Measurements from ENCODE around the gene MYH6. TPM values are rescaled to one million over a fixed set of nuclear protein-coding genes. Genes with fewer than 3 reads are reported as not detected.

The MYH6 gene
- polyA plus RNA-seq, 1 experiment, result not detected

DNA sequence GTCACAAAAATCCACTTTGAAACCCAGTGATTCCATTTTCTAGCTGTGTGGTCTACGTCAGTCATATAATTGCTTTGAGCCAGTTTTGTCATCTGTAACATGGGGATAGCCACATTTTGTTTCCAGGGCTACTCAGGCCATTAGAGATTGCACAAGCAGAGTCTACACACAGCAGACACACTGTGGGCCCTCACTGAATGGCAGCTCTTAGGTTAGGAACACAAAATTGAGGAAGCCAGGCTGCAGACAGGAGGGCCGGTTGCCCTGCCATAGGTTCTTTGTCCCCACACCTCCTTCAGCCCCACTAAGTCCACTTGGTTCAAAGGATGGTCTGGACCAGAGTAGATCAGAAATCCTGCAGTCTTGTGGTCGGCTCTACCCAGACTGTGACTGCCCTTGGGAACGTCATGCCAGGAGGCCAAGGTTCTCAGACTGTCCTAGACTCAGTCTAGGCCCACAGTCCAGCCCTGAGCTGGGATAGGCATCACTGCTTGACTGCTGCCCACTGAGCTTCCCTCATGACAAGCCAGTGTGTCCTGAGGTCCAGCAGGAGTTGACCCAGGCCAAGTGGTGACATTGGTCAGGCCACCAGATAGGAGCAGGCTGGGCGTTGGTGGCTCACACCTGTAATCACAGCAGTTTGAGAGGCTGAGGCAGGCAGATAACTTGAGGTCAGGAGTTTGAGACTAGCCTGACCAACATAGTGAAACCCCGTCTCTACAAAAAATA is 31.2 kb upstream of the MYH6 start:
- no peaks in the 10 kb centered on the region for H3K9me3 ChIP-seq (ENCODE audit: control insufficient read depth, insufficient read depth, low read length)
- CTCF ChIA-PET, result no interaction called here
- no peak for TF ChIP-seq CTCF (IDR thresholded peaks at IDR 0.05; ENCODE audit: low read depth, low read length)
- H3K27me3 ChIP-seq (ENCODE audit: control insufficient read depth, insufficient read depth, low read length), result peaks cover 29% of the 10 kb centered on the region
- no peak overlapping the region for H3K27ac ChIP-seq (ENCODE audit: low read depth, low read length)
- no peak for DNase-seq (ENCODE audit: low read depth, low spot score)
- no peak overlapping the region for H3K4me3 ChIP-seq (ENCODE audit: low read depth, low read length)
- POLR2A ChIA-PET, result no interaction called here

DNA sequence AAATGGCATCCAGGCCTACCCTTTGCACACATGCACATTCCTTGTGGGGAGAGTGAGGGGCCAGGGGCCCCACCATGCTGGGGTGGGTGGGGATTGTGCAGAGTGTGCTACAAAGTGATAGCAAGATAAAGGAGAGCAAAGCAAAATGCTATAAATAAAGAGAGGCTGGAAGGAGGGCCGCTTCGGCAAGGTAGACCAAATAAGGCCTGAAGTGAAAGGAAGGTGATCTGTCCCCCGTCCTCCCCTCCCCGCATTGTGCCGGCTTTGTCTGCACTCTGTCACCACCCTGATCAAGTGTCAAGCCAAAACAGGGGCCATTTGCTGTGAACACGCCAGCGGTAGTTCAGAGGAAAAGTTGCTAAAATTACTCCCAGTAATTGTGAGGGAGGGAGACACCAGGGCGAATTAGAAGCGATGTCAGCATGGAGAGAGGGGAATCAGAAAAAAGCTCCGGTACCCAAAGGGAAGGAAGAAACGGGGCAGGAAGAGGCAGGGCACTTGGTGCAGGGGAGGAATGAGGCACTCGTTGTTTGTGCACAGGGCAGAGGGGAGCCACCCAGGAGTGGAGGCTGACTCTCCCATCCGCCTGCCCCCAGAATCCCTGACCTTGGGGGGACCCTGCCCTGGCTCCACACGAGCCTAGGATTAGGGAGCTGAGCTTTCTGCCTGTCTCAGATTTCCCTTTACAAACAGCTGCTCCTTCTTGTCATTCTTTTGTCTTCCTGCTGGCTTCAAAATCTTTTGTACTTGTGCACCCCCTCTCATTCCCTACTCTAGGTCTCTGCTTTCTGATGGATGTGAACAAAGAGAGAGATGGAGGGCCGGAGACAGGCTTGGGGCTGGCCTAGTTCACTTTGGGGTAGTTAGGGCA is 30.3 kb upstream of the MYH6 start:
- Histone ChIP-seq H3K4me3 (ENCODE audit: low read depth, low read length) (no peak overlapping the region), H3K9me3 (ENCODE audit: control insufficient read depth, insufficient read depth, low read length) (no peaks in the 10 kb centered on the region), H3K27ac (ENCODE audit: low read depth, low read length) (no peak overlapping the region), H3K27me3 (ENCODE audit: control insufficient read depth, insufficient read depth, low read length) (peaks cover 32% of the 10 kb centered on the region)
- ChIA-PET POLR2A (no interaction called here), CTCF (no interaction called here)
- DNase-seq (ENCODE audit: low read depth, low spot score), result no peak
- no peak for TF ChIP-seq CTCF (IDR thresholded peaks at IDR 0.05; ENCODE audit: low read depth, low read length)

- peaks cover 31% of the 10 kb centered on the region for H3K27me3 ChIP-seq (ENCODE audit: control insufficient read depth, insufficient read depth, low read length)
- POLR2A ChIA-PET, result no interaction called here
Observed at GRCh38 chr14:23437133-23438100, 29.3 kb upstream of the MYH6 start.

GRCh38 chr14:23436327-23437132 is 28.5 kb upstream of the MYH6 start:
- ChIA-PET CTCF (interaction anchor here (0.6 kb wide), 2 partner anchors 42 to 293 kb away, joined by 3 read pairs; no protein-coding TSS in a partner anchor), POLR2A (no interaction called here)
- Histone ChIP-seq H3K27ac (ENCODE audit: low read depth, low read length) (no peak overlapping the region), H3K27me3 (ENCODE audit: control insufficient read depth, insufficient read depth, low read length) (peaks cover 32% of the 10 kb centered on the region), H3K9me3 (ENCODE audit: control insufficient read depth, insufficient read depth, low read length) (no peaks in the 10 kb centered on the region), H3K4me3 (ENCODE audit: low read depth, low read length) (no peak overlapping the region)
- TF ChIP-seq CTCF (IDR thresholded peaks at IDR 0.05; ENCODE audit: low read depth, low read length), result no peak
- no peak for DNase-seq (ENCODE audit: low read depth, low spot score)

More at GRCh38 chr14:23437133-23438100, 29.3 kb upstream of the MYH6 start:
- DNase-seq (ENCODE audit: low read depth, low spot score), result no peak
- Histone ChIP-seq H3K4me3 (ENCODE audit: low read depth, low read length) (no peak overlapping the region), H3K9me3 (ENCODE audit: control insufficient read depth, insufficient read depth, low read length) (no peaks in the 10 kb centered on the region), H3K27ac (ENCODE audit: low read depth, low read length) (no peak overlapping the region)
- CTCF ChIA-PET, result no interaction called here
- TF ChIP-seq CTCF (IDR thresholded peaks at IDR 0.05; ENCODE audit: low read depth, low read length), result no peak
